ENCODE measurements around the gene EQTN.

DNA sequence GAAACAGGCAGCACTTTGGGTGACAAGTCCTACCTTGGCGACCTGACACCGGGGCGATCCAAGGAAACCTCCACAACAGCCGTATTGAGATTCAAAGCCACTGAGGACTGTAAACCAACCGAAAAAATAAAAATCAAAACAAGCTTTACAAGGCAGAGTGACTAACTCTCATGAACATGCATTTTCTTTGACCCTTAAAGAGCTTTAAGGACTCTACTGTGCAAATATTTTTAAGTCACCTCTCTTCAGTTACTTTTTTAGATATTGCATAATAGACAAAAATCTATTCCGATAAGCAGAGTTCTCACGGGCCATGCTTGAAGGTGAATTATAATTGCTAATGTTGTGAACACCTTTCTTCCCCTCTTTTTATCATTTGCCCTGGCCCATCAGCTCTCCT is 38.3 kb downstream of the EQTN start:
- TF ChIP-seq, protein P1, sequence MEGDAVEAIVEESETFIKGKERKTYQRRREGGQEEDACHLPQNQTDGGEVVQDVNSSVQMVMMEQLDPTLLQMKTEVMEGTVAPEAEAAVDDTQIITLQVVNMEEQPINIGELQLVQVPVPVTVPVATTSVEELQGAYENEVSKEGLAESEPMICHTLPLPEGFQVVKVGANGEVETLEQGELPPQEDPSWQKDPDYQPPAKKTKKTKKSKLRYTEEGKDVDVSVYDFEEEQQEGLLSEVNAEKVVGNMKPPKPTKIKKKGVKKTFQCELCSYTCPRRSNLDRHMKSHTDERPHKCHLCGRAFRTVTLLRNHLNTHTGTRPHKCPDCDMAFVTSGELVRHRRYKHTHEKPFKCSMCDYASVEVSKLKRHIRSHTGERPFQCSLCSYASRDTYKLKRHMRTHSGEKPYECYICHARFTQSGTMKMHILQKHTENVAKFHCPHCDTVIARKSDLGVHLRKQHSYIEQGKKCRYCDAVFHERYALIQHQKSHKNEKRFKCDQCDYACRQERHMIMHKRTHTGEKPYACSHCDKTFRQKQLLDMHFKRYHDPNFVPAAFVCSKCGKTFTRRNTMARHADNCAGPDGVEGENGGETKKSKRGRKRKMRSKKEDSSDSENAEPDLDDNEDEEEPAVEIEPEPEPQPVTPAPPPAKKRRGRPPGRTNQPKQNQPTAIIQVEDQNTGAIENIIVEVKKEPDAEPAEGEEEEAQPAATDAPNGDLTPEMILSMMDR (IDR thresholded peaks at IDR 0.05; ENCODE audit: low read depth, low read length, missing input control), result no peak
- TF ChIP-seq GABPA (IDR thresholded peaks at IDR 0.05 in 1 of 2, conservative IDR thresholded peaks at IDR 0.05 in 1 of 2) (no peak), JUND (IDR thresholded peaks at IDR 0.05) (no peak), YY1 (IDR thresholded peaks at IDR 0.05) (no peak)
- TF ChIP-seq, protein P2, sequence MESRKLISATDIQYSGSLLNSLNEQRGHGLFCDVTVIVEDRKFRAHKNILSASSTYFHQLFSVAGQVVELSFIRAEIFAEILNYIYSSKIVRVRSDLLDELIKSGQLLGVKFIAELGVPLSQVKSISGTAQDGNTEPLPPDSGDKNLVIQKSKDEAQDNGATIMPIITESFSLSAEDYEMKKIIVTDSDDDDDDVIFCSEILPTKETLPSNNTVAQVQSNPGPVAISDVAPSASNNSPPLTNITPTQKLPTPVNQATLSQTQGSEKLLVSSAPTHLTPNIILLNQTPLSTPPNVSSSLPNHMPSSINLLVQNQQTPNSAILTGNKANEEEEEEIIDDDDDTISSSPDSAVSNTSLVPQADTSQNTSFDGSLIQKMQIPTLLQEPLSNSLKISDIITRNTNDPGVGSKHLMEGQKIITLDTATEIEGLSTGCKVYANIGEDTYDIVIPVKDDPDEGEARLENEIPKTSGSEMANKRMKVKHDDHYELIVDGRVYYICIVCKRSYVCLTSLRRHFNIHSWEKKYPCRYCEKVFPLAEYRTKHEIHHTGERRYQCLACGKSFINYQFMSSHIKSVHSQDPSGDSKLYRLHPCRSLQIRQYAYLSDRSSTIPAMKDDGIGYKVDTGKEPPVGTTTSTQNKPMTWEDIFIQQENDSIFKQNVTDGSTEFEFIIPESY (IDR thresholded peaks at IDR 0.05), result no peak
- TF ChIP-seq, protein P3, sequence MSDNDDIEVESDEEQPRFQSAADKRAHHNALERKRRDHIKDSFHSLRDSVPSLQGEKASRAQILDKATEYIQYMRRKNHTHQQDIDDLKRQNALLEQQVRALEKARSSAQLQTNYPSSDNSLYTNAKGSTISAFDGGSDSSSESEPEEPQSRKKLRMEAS (IDR thresholded peaks at IDR 0.05), result no peak
